K562 (cell line): ENCODE results near the gene FAM151A. TPM values are rescaled to one million over a fixed set of nuclear protein-coding genes. Genes with fewer than 3 reads are reported as not detected.
A peak's percentile ranks its signal among the peaks of the same experiment; 100 is the strongest.

Experiments used
- ATAC-seq: fragments of 200-7000 bp; cut with Tn5 transposase; 3 replicates; pipeline ENCODE4 v1.9.1; 2020; ENCODE audit warnings: moderate library complexity
- BruUV-seq: library from RNA; stranded (reverse); fragments of 400-500 nt; replicated peaks from 2 replicates; lab custom pipeline; 2021; lab: Mats Ljungman, UMichigan
- CTCF ChIA-PET: fragments of 300-600 bp; formaldehyde crosslinking; extraction: SDS; loops from one replicate; lab custom pipeline; 2021; ENCODE audit warnings: low intra/inter-chr PET ratio; lab: Yijun Ruan, JAX
- POLR2A ChIA-PET: fragments of 300-600, 350-650 bp; sonication (Branson Sonifier 250); formaldehyde crosslinking; extraction: SDS; loops from one replicate; lab custom pipeline; 2021; ENCODE audit warnings: antibody characterized with exemption, inconsistent platforms; lab: Yijun Ruan, JAX
- DNase-seq, 4 experiments: peaks; one replicate each; pipeline versions ENCODE4 v3.0.0 to v3.0.0-alpha.2; 2011 to 2018; ENCODE audit warnings: low spot score in 3 of 4, mixed read lengths in 3 of 4; ENCODE audit errors: extremely low read depth in 1 of 4
- FAIRE-seq: peaks from 2 replicates; lab custom pipeline; 2011; peaks lifted over from hg19 to GRCh38; lab: Jason Lieb, UNC
- H2AFZ ChIP-seq: 2 replicates; pipeline ENCODE4 v1.6.0; 2011; ENCODE audit warnings: low read depth, low read length, control low read depth, inconsistent platforms
- H3K27ac ChIP-seq: fragments of 200-600 bp; 3 replicates; pipeline ENCODE4 v1.8.0; 2011; ENCODE audit warnings: low read depth, mild to moderate bottlenecking, control low read depth, inconsistent platforms, low read length, moderate library complexity, mixed read lengths; ENCODE audit errors: extremely low read depth
- H3K27me3 ChIP-seq, 2 experiments: fragments of 300-600 bp in 1 of 2; 2 replicates in 1 of 2; 3 replicates in 1 of 2; pipeline versions ENCODE4 v1.6.0 to v1.8.0; 2011; ENCODE audit warnings: inconsistent platforms in 2 of 2, low read length in 2 of 2, mild to moderate bottlenecking in 1 of 2, mixed read lengths in 1 of 2, moderate library complexity in 1 of 2; ENCODE audit not compliant: control insufficient read depth in 2 of 2, insufficient read depth in 2 of 2
- H3K36me3 ChIP-seq: fragments of 300-600 bp; 3 replicates; pipeline ENCODE4 v1.8.0; 2011; ENCODE audit warnings: mild to moderate bottlenecking, low read length, inconsistent platforms; ENCODE audit not compliant: control insufficient read depth, insufficient read depth
- H3K4me1 ChIP-seq, 2 experiments: fragments of 200-600 bp in 1 of 2; replicated peaks in 1 of 2; 2 replicates in 1 of 2; 3 replicates in 1 of 2; pipeline versions ENCODE4 v1.5.1 to v1.8.0; 2011; ENCODE audit warnings: inconsistent platforms in 2 of 2, low read length in 2 of 2, mild to moderate bottlenecking in 1 of 2, mixed read lengths in 1 of 2, moderate library complexity in 1 of 2; ENCODE audit not compliant: control insufficient read depth in 2 of 2, insufficient read depth in 2 of 2
- H3K4me2 ChIP-seq: 2 replicates; pipeline ENCODE4 v1.6.1; 2011; ENCODE audit warnings: low read length, control low read depth, inconsistent platforms, mixed read lengths; ENCODE audit not compliant: insufficient read depth
- H3K4me3 ChIP-seq: fragments of 200-600 bp; sonication (generic), shearing (Covaris generic); 2 replicates; pipeline ENCODE4 v1.5.1; 2016; ENCODE audit warnings: control low read depth, inconsistent platforms
- H3K79me2 ChIP-seq: fragments of 200-600 bp; 3 replicates; pipeline ENCODE4 v1.8.0; 2011; ENCODE audit warnings: low read length, inconsistent platforms; ENCODE audit not compliant: control insufficient read depth, insufficient read depth
- H3K9ac ChIP-seq, 2 experiments: 2 replicates each; pipeline versions ENCODE4 v1.6.0 to v1.6.1; 2011; ENCODE audit warnings: low read depth in 2 of 2, low read length in 2 of 2, control low read depth in 1 of 2, inconsistent platforms in 1 of 2, mild to moderate bottlenecking in 1 of 2, mixed read lengths in 1 of 2; ENCODE audit not compliant: insufficient read depth in 1 of 2
- H3K9me1 ChIP-seq: one replicate; pipeline ENCODE4 v1.6.0; 2011; ENCODE audit warnings: inconsistent platforms, mild to moderate bottlenecking, low read length, moderate library complexity; ENCODE audit not compliant: control insufficient read depth, insufficient read depth
- H3K9me3 ChIP-seq: replicated peaks from 2 replicates; pipeline ENCODE4 v1.5.1; 2011; ENCODE audit warnings: low read depth, low read length, inconsistent platforms; ENCODE audit not compliant: control insufficient read depth, insufficient read depth
- H4K20me1 ChIP-seq: replicated peaks from 2 replicates; pipeline ENCODE4 v1.6.1; 2011; ENCODE audit warnings: low read length, inconsistent platforms, mixed read lengths; ENCODE audit not compliant: control insufficient read depth, insufficient read depth
- ESRRA ChIP-seq: fragments of 450-650 bp; IDR thresholded peaks from 2 replicates; pipeline ENCODE4 v1.6.1; 2014; ENCODE audit warnings: low read depth, mild to moderate bottlenecking, moderate library complexity, borderline replicate concordance
- WGBS: fragments of 100-300 bp; shearing (Covaris generic); methylation state at CpG from one replicate; pipeline ENCODE4 v1.1.6; 2016; ENCODE audit warnings: low coverage, mixed read lengths; ENCODE audit not compliant: insufficient coverage; ENCODE audit errors: missing lambda C conversion rate; 5-methylcytosine and 5-hydroxymethylcytosine counted together
- in situ Hi-C: fragments of 300-500 bp; cut with MboI; formaldehyde crosslinking; loops from 4 replicates; pipeline ENCODE4 v1.15.0; 2018; ENCODE audit warnings: inconsistent platforms, mixed read lengths
- intact Hi-C: fragments of 100-400 bp; cut with micrococcal nuclease; formaldehyde crosslinking; loops from 2 replicates; pipeline ENCODE4 v1.14.2; 2022
- polyA plus RNA-seq, 8 experiments: library from polyadenylated mRNA; depleted of rRNA in 4 of 8; stranded (reverse) in 5 of 8; unstranded in 3 of 8; fragments of >200 nt; fragmentation: Nextera tagmentation in 2 of 8; fragmentation: Illumina TruSeq in 1 of 8; extraction: Ambion mirVana in 2 of 8; extraction: Trizol in 1 of 8; gene quantifications; 2 replicates each; pipeline versions ENCODE4 v1.2.1 to v1.2.3, GENCODE V29; 2011 to 2014; ENCODE audit warnings: inconsistent platforms in 1 of 8, missing spikeins in 1 of 8
- total RNA-seq, 7 experiments: library from RNA; depleted of rRNA in 6 of 7; stranded (reverse); fragments of >200 nt in 6 of 7; fragmentation: Illumina TruSeq in 2 of 7; extraction: Trizol in 2 of 7; gene quantifications; 2 replicates each; pipeline versions ENCODE4 v1.2.1 to v1.2.3, GENCODE V29; 2011 to 2021; ENCODE audit warnings: low replicate concordance in 1 of 7
- TF ChIP-seq, protein P1 (sequence below): sonication (generic); formaldehyde crosslinking; IDR thresholded peaks from 2 replicates; pipeline ENCODE4 v1.8.0; 2022; ENCODE audit warnings: missing genetic modification reagents, mild to moderate bottlenecking, moderate library complexity, borderline replicate concordance
- TF ChIP-seq, protein P2 (sequence below): sonication (generic); formaldehyde crosslinking; IDR thresholded peaks from 2 replicates; pipeline ENCODE4 v1.5.0; 2020; ENCODE audit warnings: missing genetic modification reagents

FAM151A gene
- total and polyA plus RNA-seq, 9 of the 15 experiments (the other 6 are each of a cell fraction or from before 2014, with no cell fraction given), result not detected

DNA sequence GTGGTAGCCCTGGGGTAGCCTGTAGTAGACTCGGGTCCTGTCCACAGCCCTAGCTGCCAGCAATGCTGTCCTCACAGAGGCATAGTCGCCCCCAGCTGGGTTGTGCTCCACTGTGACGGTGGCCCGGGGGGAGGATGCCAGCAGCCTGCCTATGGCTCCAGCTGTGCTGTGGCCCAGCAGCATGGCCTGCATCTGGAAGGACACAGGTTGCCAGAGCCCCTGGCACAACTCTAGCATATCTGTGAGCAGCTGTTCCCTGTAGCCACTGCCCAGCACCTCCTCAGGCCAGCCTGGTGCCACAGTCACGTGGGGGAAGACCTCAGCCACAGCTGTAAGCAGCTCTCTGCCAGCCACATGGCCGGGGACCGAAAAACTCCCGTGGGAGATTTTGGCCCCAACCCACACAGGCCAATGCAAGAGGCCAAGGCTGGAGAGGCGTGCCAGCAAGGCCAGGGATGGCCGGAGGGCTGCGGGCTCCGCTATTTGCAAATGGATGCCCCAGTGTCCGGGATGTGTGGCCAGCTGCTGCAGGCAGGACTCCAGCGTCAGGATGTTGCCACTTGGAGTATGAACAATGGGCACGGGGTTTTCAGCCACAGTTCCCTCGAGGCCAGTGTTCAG, 13.9 kb downstream of the FAM151A start:
- no peak for FAIRE-seq
- in situ Hi-C loops, result no loop called here

More for the DNA sequence above, 13.9 kb downstream of the FAM151A start:
- H3K79me2 ChIP-seq, result no peaks in the 10 kb centered on the region
- peaks cover 3% of the 10 kb centered on the region; the same call in 1 of the 2 replicates for H4K20me1 ChIP-seq
- no peak overlapping the region for H3K27ac ChIP-seq
- H3K9me3 ChIP-seq, result no peaks in the 10 kb centered on the region
- H3K36me3 ChIP-seq, result no peaks in the 10 kb centered on the region
- peaks cover 40 to 87% of the 10 kb centered on the region in 2 experiments for H3K27me3 ChIP-seq
- POLR2A ChIA-PET, result no interaction called here
- ATAC-seq (no peak), DNase-seq (no peak)
- peaks cover 0 to 16% of the 10 kb centered on the region in 2 experiments; a peak in 2 of 5 replicates for H3K4me1 ChIP-seq
- no peak overlapping the region for H3K4me3 ChIP-seq
- no peak overlapping the region for H3K4me2 ChIP-seq
- 1% methylated on average over 16 of the region's 16 CpGs for WGBS
- no TSS peak for BruUV-seq
- no peaks in the 10 kb centered on the region for H3K9me1 ChIP-seq
- TF ChIP-seq, protein P1, sequence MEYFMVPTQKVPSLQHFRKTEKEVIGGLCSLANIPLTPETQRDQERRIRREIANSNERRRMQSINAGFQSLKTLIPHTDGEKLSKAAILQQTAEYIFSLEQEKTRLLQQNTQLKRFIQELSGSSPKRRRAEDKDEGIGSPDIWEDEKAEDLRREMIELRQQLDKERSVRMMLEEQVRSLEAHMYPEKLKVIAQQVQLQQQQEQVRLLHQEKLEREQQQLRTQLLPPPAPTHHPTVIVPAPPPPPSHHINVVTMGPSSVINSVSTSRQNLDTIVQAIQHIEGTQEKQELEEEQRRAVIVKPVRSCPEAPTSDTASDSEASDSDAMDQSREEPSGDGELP (CRISPR knock-in tag), result 0 out of 2 replicates have a peak, but pooled peaks have one; percentile 12
- TF ChIP-seq, protein P2, sequence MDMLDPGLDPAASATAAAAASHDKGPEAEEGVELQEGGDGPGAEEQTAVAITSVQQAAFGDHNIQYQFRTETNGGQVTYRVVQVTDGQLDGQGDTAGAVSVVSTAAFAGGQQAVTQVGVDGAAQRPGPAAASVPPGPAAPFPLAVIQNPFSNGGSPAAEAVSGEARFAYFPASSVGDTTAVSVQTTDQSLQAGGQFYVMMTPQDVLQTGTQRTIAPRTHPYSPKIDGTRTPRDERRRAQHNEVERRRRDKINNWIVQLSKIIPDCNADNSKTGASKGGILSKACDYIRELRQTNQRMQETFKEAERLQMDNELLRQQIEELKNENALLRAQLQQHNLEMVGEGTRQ (CRISPR knock-in tag), result peak; percentile 25; the same call in 1 of the 2 replicates
- no peak for TF ChIP-seq ESRRA
- no peak overlapping the region for H3K9ac ChIP-seq
- H2AFZ ChIP-seq, result no peak overlapping the region
- intact Hi-C loops, result no loop called here
- CTCF ChIA-PET, result no interaction called here
